Gastrocnemius medialis (tissue), 4 donors: ENCODE data around the gene ZNF124. TPM values are rescaled to one million over a fixed set of nuclear protein-coding genes. Genes with fewer than 3 reads are reported as not detected.
"Not testable (repeated sequence)": the region's sequence is repeated elsewhere in the genome, so short reads cannot be mapped to it uniquely, and the experiment has no call there.

Experiments
- ATAC-seq, 2 donors: fragments of 150-250 bp; one replicate each; pipeline ENCODE4 v1.9.1; 2016
- DNase-seq, 2 donors: peaks; one replicate each; pipeline ENCODE4 v3.0.0-alpha.2; 2019
- H3K27ac ChIP-seq, 4 donors: fragments of 200-600 bp; sonication (generic); 1 replicate in 1 of 4; 2 replicates in 3 of 4; pipeline ENCODE4 v1.5.1; 2016 to 2018; ENCODE audit warnings: mild to moderate bottlenecking in 2 of 4, moderate library complexity in 1 of 4
- H3K27me3 ChIP-seq, 3 donors: fragments of 200-600 bp; sonication (generic) in 2 of 3; 1 replicate in 1 of 3; 2 replicates in 2 of 3; pipeline versions ENCODE4 v1.5.1 to v1.6.0; 2016 to 2019; ENCODE audit warnings: mild to moderate bottlenecking in 1 of 3, moderate library complexity in 1 of 3
- H3K36me3 ChIP-seq, 2 donors: fragments of 200-600 bp; sonication (generic) in 1 of 2; one replicate each; pipeline ENCODE4 v1.5.1; 2017 to 2018
- H3K4me1 ChIP-seq, 2 donors: fragments of 200-600 bp; sonication (generic) in 1 of 2; one replicate each; pipeline ENCODE4 v1.5.1; 2016 to 2017; ENCODE audit warnings: mild to moderate bottlenecking in 2 of 2
- H3K4me3 ChIP-seq, 4 donors: fragments of 200-600 bp; sonication (generic) in 3 of 4; 1 replicate in 1 of 4; 2 replicates in 3 of 4; pipeline ENCODE4 v1.5.1; 2016 to 2019; ENCODE audit warnings: mild to moderate bottlenecking in 2 of 4
- H3K9me3 ChIP-seq, 3 donors: fragments of 200-600 bp; sonication (generic) in 2 of 3; 1 replicate in 1 of 3; 2 replicates in 2 of 3; pipeline ENCODE4 v1.5.1; 2016 to 2019
- CTCF ChIP-seq, 5 experiments: fragments of 450-650 bp in 3 of 5; fragments of 200-600 bp in 2 of 5; sonication (generic) in 2 of 5; IDR thresholded peaks in 4 of 5; conservative IDR thresholded peaks in 1 of 5; 1 replicate in 4 of 5; 2 replicates in 1 of 5; pipeline ENCODE4 v1.5.1; 2016 to 2019; ENCODE audit warnings: antibody characterized with exemption in 5 of 5, mild to moderate bottlenecking in 3 of 5, moderate library complexity in 3 of 5
- POLR2A ChIP-seq, 2 donors: fragments of 450-650 bp; IDR thresholded peaks; one replicate each; pipeline ENCODE4 v1.6.1; 2017; ENCODE audit warnings: antibody characterized with exemption in 2 of 2, mild to moderate bottlenecking in 2 of 2, moderate library complexity in 2 of 2
- in situ Hi-C, 4 donors: fragments of 200-750 bp; cut with MboI; loops; one replicate each; pipeline versions ENCODE4 v1.15.0 to v1.8.0; 2017; ENCODE audit warnings: low sequenced_read_pairs in 4 of 4
- intact Hi-C: fragments of 100-400 bp; cut with DNase I; formaldehyde crosslinking; loops from one replicate; pipeline ENCODE4 v1.15.1; 2023; ENCODE audit warnings: low total_unique reads
- total RNA-seq, 4 donors: library from RNA; depleted of rRNA; stranded (reverse); fragments of >200 nt; gene quantifications; one replicate each; pipeline versions ENCODE4 v1.1.0 to v1.2.3, GENCODE V29; 2016

Gene ZNF124
- total RNA-seq, 4 donors from 2014 or later = 5.4 to 10.3 (median 7.1) TPM

GRCh38 chr1:247177755-247178154 lies 5.9 kb upstream of the ZNF124 start:
- in situ Hi-C loops = no loop called here

GRCh38 chr1:247175458-247175857 lies 3.6 kb upstream of the ZNF124 start:
- no peaks in the 10 kb centered on the region for H3K9me3 ChIP-seq
- ATAC-seq (no peak), DNase-seq (no peak)
- in situ Hi-C loops = no loop called here
- TF ChIP-seq POLR2A (IDR thresholded peaks at IDR 0.05) (no peak), CTCF (IDR thresholded peaks at IDR 0.05 in 4 of 5, conservative IDR thresholded peaks at IDR 0.05 in 1 of 5) (no peak)
- no peaks in the 10 kb centered on the region for H3K4me1 ChIP-seq
- no peak overlapping the region for H3K27ac ChIP-seq
- no peak overlapping the region for H3K4me3 ChIP-seq
- no peaks in the 10 kb centered on the region for H3K36me3 ChIP-seq
- no peaks in the 10 kb centered on the region for H3K27me3 ChIP-seq
- intact Hi-C loops = no loop called here

More at GRCh38 chr1:247177755-247178154, 5.9 kb upstream of the ZNF124 start:
- Histone ChIP-seq H3K36me3 (no peaks in the 10 kb centered on the region), H3K4me3 (no peak overlapping the region), H3K27ac (no peak overlapping the region), H3K4me1 (no peaks in the 10 kb centered on the region), H3K9me3 (no peaks in the 10 kb centered on the region), H3K27me3 (no peaks in the 10 kb centered on the region)
- DNase-seq = no peak
- TF ChIP-seq CTCF (IDR thresholded peaks at IDR 0.05 in 4 of 5, conservative IDR thresholded peaks at IDR 0.05 in 1 of 5) = no peak
- no peak for TF ChIP-seq POLR2A (IDR thresholded peaks at IDR 0.05)
- intact Hi-C loops = no loop called here
- ATAC-seq = no peak

DNA sequence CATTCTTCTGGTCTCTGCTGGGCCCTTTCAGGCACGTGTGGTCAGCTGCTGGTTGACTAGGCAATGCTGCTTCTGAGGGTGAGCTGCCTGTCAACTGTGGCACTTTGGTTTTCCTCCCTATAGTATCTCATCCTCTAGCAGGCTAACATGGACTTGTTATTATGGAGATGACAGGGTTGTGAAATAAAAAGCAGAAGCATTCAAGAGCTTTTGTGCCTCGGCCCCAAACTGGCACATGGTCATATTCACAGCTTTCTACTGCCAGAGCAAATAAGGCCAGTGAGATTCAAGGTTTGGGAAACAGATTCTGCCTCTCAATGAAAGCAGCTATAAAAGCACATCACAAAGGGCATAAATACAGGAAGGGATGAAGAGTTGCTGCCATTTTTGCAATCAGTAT lies 1.6 kb upstream of the ZNF124 start:
- Histone ChIP-seq H3K27ac (no peak overlapping the region), H3K9me3 (no peaks in the 10 kb centered on the region), H3K36me3 (no peaks in the 10 kb centered on the region), H3K27me3 (no peaks in the 10 kb centered on the region), H3K4me3 (no peak overlapping the region), H3K4me1 (no peaks in the 10 kb centered on the region)
- intact Hi-C loops (no loop called here), in situ Hi-C loops (no loop called here)
- no peak for DNase-seq
- no peak for ATAC-seq
- TF ChIP-seq POLR2A (IDR thresholded peaks at IDR 0.05) (no peak), CTCF (IDR thresholded peaks at IDR 0.05 in 4 of 5, conservative IDR thresholded peaks at IDR 0.05 in 1 of 5) (no peak)

DNA sequence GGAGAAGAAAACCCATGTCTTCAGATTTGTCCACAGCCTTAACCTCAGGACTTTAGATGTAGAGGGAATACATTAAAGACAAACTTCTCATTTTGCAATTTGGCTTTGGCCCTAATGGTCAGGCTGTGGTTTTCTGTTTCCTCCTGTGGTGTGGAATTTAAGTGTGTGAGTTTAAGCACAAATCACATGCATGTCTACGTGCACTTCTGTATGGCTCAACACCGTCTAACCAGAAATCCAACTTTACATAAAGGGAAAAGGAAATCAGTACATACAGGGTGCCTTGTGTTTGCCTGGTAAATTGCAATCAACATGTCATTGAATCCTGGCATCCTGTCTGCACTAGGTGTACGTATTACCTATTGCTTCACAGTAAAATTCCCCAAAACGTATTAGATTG lies 1.2 kb upstream of the ZNF124 start:
- Histone ChIP-seq H3K4me3 (no peak overlapping the region), H3K27me3 (no peaks in the 10 kb centered on the region), H3K36me3 (no peaks in the 10 kb centered on the region), H3K27ac (no peak overlapping the region), H3K9me3 (no peaks in the 10 kb centered on the region), H3K4me1 (no peaks in the 10 kb centered on the region)
- TF ChIP-seq CTCF (IDR thresholded peaks at IDR 0.05 in 4 of 5, conservative IDR thresholded peaks at IDR 0.05 in 1 of 5) (no peak), POLR2A (IDR thresholded peaks at IDR 0.05) (no peak)
- in situ Hi-C loops = no loop called here
- no peak for ATAC-seq
- DNase-seq = no peak
- intact Hi-C loops = no loop called here

GRCh38 chr1:247171443-247171842 lies 377 bp downstream of the ZNF124 start:
- H3K4me3 ChIP-seq, H3K4me1 ChIP-seq, intact Hi-C loops, H3K36me3 ChIP-seq, DNase-seq, H3K27me3 ChIP-seq, in situ Hi-C loops, H3K9me3 ChIP-seq, H3K27ac ChIP-seq: not testable (repeated sequence)
- peak; percentile 75 to 76 for ATAC-seq
